Stimulated activated CD4-positive, alpha-beta T cell treated with anti-CD3 and anti-CD28 coated beads, Interleukin-15, amount 100 ng/mL, for 24 hours (primary cell): ENCODE measurements around the gene AZGP1.
A peak's percentile ranks its signal among the peaks of the same experiment; 100 is the strongest.
"Not testable (repeated sequence)": the region's sequence is repeated elsewhere in the genome, so short reads cannot be mapped to it uniquely, and the experiment has no call there.

ENCODE experiments used
- DNase-seq: peaks from one replicate; pipeline ENCODE4 v3.0.0-alpha.2; 2020

Gene AZGP1

DNA sequence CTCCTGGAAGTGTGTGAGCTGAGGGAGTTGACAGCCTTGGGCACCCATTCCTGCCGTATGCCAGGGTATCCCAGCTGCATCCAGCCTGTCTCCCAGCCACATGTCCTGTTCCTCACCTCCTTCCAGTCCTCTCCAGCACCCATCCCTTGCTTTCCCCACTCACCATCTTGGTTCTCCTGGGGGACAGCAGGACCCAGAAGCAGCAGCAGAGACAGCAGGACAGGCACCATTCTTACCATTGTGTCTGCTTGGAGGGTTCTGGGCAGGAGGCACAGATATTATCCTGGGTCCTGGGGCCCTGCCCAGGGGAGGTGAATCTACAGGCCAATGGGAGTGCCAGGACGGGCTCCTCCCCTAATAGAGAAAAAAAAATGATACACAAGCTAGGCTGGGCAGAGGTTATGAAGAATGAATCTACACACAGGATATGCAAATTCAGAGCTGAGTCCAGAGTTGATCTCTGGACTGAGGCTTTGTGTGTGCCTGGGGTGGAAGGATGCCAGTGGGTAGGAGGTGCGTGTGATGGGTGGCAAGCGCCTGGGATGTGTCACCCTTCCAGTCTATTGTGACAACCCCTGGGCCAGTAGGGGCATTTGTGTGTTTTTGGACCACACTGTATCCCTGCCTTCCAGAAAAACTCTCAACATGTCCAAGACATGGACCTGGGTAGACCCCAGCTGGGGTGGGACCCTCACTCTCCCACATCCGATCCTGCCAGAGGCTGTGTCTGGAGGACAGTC lies at the start of gene AZGP1:
TSS of gene AZGP1 (minus strand) at position 250 of the 740 bp plus-strand sequence. CDS start at position 239, 11 bp downstream.
- DNase-seq, result no peak

DNA sequence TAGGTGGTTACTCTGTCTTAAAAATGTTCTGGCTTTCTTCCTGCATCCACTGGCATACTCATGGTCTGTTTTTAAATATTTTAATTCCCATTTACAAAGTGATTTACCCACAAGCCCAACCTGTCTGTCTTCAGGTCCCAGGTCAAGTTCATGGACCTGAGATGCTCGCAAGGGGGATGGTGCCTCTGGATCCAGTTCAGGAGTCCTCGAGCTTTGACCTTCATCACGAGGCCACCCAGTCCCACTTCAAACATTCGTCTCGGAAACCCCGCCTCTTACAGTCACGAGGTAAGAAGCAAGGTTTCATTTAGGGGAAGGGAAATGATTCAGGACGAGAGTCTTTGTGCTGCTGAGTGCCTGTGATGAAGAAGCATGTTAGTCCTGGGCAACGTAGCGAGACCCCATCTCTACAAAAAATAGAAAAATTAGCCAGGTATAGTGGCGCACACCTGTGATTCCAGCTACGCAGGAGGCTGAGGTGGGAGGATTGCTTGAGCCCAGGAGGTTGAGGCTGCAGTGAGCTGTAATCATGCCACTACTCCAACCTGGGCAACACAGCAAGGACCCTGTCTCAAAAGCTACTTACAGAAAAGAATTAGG lies 48.3 kb upstream of the AZGP1 start:
- no peak for DNase-seq

DNA sequence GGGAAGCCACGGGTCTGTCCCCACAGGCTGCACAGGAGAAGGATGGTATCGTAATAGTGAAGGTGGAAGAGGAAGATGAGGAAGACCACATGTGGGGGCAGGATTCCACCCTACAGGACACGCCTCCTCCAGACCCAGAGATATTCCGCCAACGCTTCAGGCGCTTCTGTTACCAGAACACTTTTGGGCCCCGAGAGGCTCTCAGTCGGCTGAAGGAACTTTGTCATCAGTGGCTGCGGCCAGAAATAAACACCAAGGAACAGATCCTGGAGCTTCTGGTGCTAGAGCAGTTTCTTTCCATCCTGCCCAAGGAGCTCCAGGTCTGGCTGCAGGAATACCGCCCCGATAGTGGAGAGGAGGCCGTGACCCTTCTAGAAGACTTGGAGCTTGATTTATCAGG lies 47.7 kb upstream of the AZGP1 start:
- no peak for DNase-seq

DNA sequence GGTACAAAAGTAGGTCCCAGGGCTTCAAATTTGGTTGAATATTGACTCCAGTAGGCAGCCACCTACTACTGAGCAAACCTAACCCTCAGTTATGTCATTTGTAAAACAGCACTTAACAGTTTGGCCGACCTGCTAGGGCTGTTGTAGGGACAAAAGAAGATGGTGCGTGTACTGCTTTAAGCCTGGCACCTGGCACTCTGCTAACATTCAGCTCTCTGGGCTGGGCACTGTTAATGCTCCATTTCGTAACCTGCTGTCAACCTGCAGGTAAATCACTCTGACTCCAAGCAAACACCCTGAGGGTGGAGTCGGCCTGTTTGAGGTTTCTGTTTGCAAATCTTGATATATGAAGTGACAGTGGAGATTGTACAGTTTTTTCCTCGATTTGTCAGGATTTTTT lies 46.8 kb upstream of the AZGP1 start:
- DNase-seq, result no peak

DNA sequence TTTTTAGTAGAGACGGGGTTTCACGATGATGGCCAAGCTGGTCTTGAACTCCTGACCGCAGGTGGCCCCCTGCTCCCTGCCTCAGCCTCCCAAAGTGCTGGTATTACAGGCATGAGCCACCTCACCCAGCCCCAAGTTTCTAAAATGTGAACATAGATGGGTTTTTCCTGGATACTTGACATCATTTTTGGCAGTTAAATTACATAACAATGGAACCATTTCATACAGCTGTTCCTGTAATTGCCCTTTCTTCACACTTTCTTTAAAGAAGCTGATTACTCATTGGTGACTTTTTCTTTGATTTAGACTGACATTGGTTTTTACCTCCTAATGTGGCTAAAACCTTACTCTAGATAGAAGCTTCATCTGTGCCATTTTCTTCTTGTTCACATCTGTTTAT lies 45.5 kb upstream of the AZGP1 start:
- DNase-seq, result no peak

DNA sequence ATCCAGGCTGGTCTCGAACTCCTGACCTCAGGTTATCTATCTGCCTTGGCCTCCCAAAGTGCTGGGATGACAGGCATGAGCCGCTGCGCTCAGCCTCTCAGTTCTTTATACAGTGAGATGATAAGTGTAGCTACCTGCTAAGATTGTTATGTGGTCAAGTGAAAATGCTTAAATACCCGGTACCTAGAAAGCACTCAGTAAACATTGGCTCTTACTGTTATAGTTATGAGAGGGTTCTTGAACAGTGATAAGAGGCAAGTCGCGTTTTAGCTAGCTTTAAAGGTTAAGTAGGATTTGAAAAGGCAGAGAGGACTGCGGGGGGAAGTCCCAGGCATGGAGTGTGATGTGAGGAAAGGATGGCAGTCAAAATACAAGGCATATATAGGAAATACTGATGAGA lies 44.1 kb upstream of the AZGP1 start:
- DNase-seq, result no peak

DNA sequence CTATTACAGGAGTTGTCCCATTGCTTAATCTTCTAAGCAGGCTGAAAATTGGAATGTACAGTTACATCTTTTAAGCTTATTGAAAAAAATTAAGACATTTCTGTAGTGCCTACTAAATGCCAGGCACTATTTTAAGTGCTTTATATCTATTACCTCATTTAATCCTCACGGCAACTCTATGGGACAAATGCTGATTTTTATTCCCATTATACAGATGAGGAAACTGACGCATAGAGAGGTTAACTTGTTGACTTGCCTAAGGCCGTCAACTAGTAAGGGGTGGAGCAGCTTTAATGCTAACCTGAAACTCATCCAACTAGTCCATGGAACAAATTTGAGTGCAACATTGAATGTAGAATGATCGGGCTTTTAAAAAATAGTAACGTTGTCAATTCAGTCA lies 42.0 kb upstream of the AZGP1 start:
- DNase-seq, result no peak

DNA sequence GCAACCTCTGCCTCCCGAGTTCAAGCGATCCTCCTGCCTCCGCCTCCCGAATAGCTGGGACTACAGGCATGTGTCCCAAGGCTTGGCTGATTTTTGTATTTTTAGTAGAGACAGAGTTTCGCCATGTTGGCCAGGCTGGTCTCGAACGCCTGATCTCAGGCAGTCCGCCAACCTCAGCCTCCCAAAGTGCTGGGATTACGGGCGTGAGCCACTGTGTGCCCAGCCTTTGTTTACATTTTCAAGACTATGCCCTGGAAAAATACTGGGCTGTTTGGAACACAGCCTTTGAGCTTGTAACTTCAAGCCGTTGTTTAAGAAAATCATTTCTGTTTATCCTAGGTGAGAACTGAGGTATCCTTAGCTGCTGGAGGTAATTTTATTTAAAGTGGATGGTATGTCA lies 41.5 kb upstream of the AZGP1 start:
- no peak for DNase-seq

DNA sequence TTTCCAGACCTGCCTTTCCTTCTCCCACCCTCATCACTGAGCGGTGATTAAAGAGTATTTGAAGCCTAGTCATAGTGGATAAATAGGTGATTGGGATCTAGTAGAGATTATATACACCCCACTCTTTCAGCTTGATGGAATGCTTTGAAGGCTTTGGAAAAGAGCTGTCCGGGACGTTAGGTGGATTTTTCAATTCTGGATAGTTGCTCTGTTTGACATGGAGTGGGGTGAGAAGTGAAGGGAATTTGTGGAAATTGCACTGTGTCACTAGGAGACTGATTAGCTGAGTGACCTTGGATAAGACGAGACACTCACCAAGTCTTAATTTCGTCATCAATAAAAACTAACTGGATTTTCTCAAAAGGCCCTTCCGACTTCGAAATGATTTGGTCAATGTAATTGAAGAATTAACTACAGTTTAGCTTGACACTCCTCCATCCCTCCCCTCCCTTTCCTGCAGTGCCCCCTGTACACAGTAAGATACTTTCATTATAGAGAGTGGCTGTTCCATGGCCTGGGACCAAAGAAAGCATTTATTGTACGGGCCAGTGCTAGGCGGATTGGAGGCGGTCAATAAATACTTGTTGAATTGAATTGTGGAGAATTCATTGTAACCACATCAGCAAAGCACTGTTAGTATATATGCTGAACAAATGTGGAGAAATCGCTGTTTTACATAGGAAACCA lies 40.5 kb upstream of the AZGP1 start:
- DNase-seq, result no peak

DNA sequence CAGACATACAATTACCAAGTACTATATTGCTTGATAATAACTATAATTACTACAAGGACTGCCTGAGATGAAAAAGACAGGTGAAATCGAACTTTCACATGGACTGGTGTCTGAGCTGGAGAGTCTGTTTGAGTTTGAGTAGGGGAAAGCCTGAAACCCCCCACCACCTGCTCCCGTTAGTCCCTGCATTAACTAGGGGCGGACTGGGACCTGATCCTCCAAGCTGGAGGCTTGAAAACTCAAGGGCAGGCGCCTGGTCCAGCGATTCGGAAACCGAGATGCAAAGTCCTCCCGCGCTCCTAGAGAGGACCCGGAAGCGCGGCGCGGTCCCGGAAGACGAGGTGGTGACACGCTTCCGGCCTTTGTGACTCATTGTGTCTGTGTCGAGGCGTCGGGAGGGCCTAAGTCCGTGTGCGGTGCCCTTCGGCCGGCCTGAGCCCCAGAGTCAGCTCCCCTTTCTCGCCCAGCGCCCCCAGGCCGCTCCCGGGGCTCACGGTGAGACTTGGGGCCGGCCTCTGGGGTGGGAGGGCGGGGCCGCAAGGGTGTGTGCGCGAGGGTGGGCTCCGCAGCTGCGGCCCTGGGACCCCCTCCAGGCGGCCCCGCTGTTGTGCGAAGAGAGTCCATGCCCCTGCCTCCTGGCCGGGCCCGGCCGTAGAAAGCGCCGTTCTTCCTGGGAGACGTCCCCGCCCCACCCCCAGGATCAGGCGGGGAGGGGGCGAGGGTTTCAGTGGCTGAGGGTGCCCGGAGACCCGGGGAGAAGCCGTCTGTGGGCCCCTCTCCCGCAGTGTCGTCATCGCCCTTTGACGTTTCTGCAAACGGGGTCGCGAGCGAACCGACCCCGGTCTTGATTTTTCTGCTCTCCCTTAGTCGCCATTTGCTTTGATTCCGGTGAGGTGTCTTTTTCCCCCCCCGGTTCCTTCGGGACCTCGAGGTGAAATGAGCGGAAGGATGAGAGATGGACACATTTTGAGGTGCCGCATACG lies 39.7 kb upstream of the AZGP1 start, which contains the start of gene ZKSCAN1:
TSS of gene ZKSCAN1 (plus strand) at position 365 of the 983 bp plus-strand sequence. CDS start 7,911 bp downstream, outside the sequence.
- DNase-seq, result peak; percentile 90

DNA sequence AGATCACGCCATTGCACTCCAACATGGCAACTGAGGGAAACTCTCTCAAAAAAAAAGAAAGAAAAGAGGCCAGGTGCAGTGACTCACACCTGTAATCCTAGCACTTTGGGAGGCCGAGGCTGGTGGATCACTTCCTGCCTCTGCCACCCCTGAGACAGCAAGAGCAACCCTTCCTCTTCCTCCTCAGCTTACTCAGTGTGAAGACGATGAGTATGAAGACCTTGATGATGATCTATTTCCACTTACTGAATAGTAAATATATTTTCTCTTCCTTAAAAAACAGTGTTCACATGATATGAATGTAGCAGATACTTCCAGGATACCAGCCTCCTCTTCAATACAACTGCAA lies 37.5 kb upstream of the AZGP1 start:
- DNase-seq, result peak; percentile 58

DNA sequence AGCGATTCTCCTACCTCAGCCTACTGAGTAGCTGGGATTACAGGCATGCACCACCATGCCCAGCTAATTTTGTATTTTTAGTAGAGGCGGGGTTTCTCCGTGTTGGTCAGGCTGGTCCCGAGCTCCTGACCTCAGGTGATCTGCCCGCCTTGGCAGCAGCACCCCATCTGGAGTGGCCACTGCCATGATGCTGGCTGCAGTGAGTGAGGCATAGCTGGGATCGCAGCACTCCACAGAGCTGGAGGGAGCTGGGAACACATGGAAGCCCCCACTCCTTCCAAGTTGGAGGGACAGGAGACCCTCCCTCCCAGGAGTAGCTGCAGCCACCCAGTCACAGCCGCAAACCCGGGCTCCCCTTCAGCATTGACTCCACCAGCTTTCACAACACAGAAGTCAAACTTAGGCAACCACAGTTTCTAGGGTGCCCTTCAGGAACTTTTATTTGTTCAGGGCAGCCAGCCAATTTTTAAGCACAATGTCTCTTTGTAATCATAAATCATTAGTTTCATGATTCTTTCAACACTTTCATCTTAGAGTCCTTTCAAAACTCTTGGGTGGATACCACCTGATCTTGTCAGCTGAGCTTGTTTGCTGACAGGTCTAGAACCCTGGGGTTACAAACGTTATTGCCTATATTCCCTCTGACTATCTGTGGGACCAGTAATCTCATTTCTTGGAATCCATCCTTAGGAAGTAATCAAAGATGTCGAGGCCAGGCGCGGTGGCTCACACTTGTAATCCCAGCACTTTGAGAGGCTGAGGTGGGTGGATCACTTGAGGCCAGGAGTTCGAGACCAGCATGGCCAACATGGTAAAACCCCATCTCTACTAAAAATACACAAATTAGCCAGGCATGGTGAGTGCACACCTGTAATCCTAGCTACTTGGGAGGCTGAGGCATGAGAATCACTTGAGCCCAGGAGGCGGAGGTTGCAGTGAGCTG lies 36.8 kb upstream of the AZGP1 start:
- not testable (repeated sequence) for DNase-seq

DNA sequence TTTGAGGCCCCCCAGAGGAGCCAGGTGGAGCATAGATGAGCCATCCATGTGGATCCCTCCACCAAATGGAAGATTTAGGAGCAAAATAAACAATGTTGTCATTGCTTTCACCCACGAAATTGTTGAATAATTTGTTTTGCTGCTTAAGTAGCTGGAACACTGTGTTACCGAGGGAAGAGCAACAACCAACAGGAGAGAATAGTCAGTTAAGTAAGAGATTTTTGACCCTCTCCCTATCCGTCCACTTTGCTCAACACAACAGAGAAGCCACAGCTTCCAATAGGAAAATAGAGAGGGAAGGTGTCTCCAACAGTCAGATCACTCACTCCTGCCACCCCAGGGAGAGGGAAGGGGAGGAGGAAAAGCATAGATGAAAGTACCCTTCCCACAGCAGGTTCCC lies 35.7 kb upstream of the AZGP1 start:
- no peak for DNase-seq

DNA sequence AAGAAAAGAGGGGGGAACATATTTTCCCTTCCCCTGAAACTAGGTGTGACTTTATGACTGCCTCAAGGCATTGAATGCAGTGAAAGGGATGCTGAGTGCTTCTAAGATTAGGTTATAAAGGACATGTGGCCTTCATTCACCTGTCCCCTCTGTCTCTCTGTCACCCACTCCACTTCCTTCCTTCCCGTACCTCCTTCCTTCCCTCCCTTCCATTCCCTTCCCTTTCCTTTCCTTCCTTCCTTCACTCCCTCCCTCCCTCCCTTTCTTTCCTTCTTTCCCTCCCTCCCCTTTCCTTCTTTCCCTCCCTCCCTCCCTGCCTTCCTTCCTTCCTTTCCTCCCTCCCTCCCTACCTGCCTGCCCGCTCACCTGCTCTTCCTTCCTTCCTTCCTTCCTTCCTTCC lies 35.1 kb upstream of the AZGP1 start:
- no peak for DNase-seq

DNA sequence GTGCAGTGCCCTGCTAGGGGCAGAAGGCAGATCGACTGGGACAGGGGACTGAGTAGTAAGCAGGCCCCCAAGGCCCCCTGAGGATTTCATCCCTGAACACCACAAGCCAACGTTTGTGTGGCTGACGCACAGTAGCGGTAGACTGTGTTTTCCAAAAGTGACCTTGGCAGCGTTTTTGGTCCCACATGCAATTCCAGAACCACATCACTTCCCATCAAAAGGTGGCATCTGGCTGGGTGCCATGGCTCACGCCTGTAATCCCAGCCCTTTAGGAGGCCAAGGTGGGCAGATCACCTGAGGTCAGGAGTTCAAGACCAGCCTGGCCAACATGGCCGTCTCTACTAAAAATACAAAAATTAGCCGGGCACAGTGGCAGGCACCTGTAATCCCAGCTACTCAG lies 34.1 kb upstream of the AZGP1 start:
- not testable (repeated sequence) for DNase-seq

DNA sequence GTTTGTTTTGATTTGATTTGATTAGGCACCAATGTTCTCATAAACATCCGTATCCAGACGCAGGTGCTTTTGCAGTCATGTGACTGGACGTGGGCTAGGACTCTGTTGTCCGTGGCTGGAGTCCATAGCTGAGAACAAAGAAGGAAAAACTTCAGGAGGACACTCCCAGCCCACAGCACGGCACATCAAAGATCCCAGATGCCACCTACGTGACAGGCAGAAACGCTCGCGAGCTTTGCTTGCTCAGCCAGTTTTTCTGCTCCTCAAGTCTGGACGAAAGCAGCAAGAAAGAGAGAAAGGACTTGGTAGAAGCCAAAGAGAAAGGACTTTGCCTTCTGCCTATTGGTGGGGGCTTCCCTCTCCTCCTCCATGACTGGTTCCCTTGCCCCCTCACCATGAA lies 32.7 kb upstream of the AZGP1 start:
- DNase-seq, result no peak

DNA sequence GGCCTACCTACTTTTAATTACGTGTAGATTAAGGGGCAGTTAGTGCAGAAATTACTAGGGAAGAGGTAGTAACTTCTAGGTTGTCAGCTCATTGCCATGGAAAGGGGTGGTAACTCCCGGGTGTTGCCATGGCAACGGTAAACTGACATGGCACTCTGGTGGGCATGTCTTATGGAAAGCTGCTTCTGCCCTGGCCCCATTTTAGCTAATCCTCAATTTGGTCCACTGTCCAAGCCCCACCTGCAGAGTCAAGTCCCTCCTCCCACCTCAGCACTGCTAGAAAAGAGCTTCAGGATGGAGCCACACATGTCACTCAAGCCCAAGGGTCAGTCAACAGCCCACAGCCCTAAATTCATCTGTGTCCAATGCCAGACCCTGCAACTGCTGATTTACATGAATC lies 32.1 kb upstream of the AZGP1 start:
- DNase-seq, result no peak

DNA sequence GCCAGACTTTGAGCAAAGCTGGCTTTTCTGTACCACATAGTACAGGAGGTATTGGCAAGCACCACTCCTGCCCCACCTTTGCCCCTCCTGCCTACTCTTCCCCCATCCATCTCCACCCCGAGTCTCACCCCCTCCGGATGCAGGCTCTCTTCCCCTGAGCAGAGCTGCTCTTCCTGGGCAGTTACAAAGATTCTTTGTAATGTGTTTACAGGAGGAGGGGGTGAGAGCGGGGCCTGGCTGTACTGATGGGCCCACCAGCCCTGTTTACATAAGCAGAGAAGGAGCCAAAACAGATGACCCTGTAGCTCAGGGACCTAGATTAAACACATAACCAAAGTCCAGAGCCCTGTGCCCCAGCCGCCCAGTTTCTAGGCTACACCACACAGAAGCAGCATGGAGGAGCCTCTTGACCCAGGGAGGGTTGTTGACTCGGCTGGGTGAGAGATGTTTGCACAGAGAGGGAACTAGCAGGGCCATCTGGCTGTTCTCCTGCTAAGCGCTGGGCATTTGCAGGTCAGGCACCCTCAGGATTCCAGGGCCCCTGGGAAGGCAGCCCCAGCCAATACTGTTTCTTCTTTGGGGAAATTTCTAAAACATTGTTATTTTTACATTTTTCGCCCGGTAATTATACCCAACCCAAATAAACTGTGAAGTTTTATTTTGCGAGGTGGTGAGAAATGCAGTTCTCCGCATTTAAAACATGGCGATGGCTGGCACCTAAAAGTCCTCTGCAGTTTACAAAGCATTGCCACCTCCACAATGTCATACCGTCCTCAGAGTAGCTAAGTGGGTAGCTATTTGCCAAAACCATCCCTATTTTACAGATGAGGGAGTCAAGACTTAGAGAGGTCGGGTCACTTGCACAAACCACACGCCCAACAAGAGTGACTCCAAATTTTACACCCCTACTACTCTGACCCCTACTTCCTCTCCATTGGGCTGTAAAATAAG lies 28.2 kb upstream of the AZGP1 start:
- no peak for DNase-seq

DNA sequence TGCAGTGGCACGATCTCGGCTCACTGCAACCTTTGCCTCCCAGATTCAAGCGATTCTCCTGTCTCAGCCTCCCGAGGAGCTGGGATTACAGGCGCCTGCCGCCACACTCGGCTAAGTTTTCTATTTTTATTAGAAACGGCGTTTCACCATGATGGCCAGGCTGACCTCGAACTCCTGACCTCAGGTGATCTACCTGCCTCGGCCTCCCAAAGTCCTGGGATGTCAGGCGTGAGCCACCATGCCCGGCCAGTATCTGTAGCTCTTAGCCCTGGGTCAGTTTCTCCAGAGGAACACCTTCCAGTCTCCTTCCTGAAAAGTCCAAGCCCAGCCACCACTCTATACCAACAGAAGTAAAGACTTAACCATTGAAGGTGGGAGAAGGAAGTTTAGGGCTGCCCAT lies 24.4 kb upstream of the AZGP1 start:
- no peak for DNase-seq

DNA sequence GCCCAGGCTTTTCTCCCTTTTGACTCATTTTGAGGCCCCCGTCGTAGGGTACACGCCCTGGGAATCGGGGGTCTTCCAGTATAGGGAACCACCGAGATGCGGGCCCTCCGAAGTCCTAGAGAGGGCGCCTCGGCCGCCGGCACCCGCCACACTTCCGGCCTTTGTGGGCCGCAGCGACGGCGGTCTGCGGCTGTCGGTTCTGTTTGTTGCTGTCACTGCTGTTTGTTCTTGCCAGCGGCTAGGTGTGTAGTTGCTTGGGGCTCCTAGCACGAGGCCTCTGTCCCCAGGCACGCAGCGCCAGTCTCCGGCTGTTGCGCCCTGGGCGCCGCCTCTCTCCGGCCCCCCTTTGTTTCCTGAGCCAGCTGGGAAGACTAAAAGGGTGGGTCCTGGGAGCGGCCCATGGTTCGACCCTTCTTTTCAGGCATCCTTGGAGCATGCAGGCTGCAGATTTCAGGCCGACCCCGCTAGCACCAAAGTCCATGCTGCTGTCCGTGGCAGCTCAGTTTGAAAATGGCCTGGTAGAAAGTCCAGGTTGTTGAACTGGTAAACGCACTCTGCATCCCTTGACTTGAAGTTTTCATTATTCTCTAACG lies 21.8 kb upstream of the AZGP1 start:
- DNase-seq, result peak; percentile 69
